IMR-90 (cell line): Measurements from ENCODE around the gene ARHGEF10L. TPM values are rescaled to one million over a fixed set of nuclear protein-coding genes. Genes with fewer than 3 reads are reported as not detected.
A peak's percentile ranks its signal among the peaks of the same experiment; 100 is the strongest.

ENCODE experiments used
- ATAC-seq: fragments of 200-7000 bp; cut with Tn5 transposase; 2 replicates; pipeline ENCODE4 v1.9.1; 2020; ENCODE audit warnings: low read depth, mild to moderate bottlenecking, moderate library complexity
- BruUV-seq: library from RNA; stranded (reverse); fragments of 400-500 nt; replicated peaks from 2 replicates; lab custom pipeline; 2021; lab: Mats Ljungman, UMichigan
- CTCF ChIA-PET: fragments of 300-600 bp; formaldehyde crosslinking; extraction: SDS; loops from one replicate; lab custom pipeline; 2021; ENCODE audit warnings: antibody characterized with exemption; lab: Yijun Ruan, JAX
- POLR2A ChIA-PET: fragments of 300-600 bp; sonication (Branson Sonifier 250); formaldehyde crosslinking; loops from one replicate; lab custom pipeline; 2022; ENCODE audit warnings: antibody characterized with exemption; ENCODE audit not compliant: unreplicated experiment; lab: Charles Lee
- DNase-seq: peaks from one replicate; pipeline ENCODE4 v3.0.0; 2013
- H2AFZ ChIP-seq: replicated peaks from 2 replicates; pipeline ENCODE3; 2013; ENCODE audit warnings: low read length, mild to moderate bottlenecking; ENCODE audit not compliant: poor library complexity
- H2AK5ac ChIP-seq: 2 replicates; pipeline ENCODE4 v1.6.1; 2013; ENCODE audit warnings: low read depth, low read length, inconsistent platforms
- H2AK9ac ChIP-seq: replicated peaks from 2 replicates; pipeline ENCODE3; 2013; ENCODE audit warnings: mild to moderate bottlenecking, low read depth, low read length, moderate library complexity; ENCODE audit not compliant: poor library complexity
- H2BK120ac ChIP-seq: 2 replicates; pipeline ENCODE4 v1.6.1; 2013; ENCODE audit warnings: low read depth, low read length, inconsistent platforms
- H2BK15ac ChIP-seq: 3 replicates; pipeline ENCODE4 v1.6.1; 2013; ENCODE audit warnings: low read depth, low read length, inconsistent platforms
- H2BK20ac ChIP-seq: 2 replicates; pipeline ENCODE4 v1.6.1; 2013; ENCODE audit warnings: low read depth, mild to moderate bottlenecking, inconsistent platforms, low read length, moderate library complexity
- H2BK5ac ChIP-seq: 2 replicates; pipeline ENCODE4 v1.6.1; 2013; ENCODE audit warnings: mild to moderate bottlenecking, low read depth, low read length, inconsistent platforms; ENCODE audit not compliant: poor library complexity, severe bottlenecking
- H3K14ac ChIP-seq: replicated peaks from 2 replicates; pipeline ENCODE4 v1.6.1; 2013; ENCODE audit warnings: low read depth, low read length, inconsistent platforms
- H3K18ac ChIP-seq: 2 replicates; pipeline ENCODE4 v1.6.1; 2013; ENCODE audit warnings: low read depth, low read length, control low read depth
- H3K23ac ChIP-seq: 2 replicates; pipeline ENCODE4 v1.6.1; 2013; ENCODE audit warnings: low read depth, low read length, inconsistent platforms
- H3K27ac ChIP-seq: 2 replicates; pipeline ENCODE4 v1.5.1; 2013; ENCODE audit warnings: mild to moderate bottlenecking, control low read depth, low read length; ENCODE audit not compliant: insufficient read depth
- H3K27me3 ChIP-seq: 2 replicates; pipeline ENCODE4 v1.6.1; 2013; ENCODE audit warnings: low read length; ENCODE audit not compliant: control insufficient read depth, insufficient read depth
- H3K36me3 ChIP-seq: 2 replicates; pipeline ENCODE4 v1.6.1; 2013; ENCODE audit warnings: low read length, mixed read lengths; ENCODE audit not compliant: control insufficient read depth, insufficient read depth
- H3K4ac ChIP-seq: 2 replicates; pipeline ENCODE4 v1.6.1; 2013; ENCODE audit warnings: low read depth, low read length, inconsistent platforms
- H3K4me1 ChIP-seq: 2 replicates; pipeline ENCODE4 v1.6.1; 2013; ENCODE audit warnings: low read length, mixed read lengths; ENCODE audit not compliant: control insufficient read depth, insufficient read depth
- H3K4me2 ChIP-seq: 2 replicates; pipeline ENCODE4 v1.6.1; 2013; ENCODE audit warnings: low read depth, mild to moderate bottlenecking, control low read depth, low read length, moderate library complexity
- H3K4me3 ChIP-seq: 2 replicates; pipeline ENCODE4 v1.5.1; 2013; ENCODE audit warnings: low read depth, mild to moderate bottlenecking, control low read depth, low read length, moderate library complexity; ENCODE audit not compliant: insufficient read depth
- H3K56ac ChIP-seq: 2 replicates; pipeline ENCODE4 v1.6.1; 2013; ENCODE audit warnings: low read length, inconsistent platforms; ENCODE audit not compliant: insufficient read depth; ENCODE audit errors: extremely low read depth
- H3K79me1 ChIP-seq, 2 experiments: 2 replicates each; pipeline ENCODE4 v1.6.1; 2013; ENCODE audit warnings: low read length in 2 of 2, inconsistent platforms in 1 of 2, low read depth in 1 of 2
- H3K9ac ChIP-seq: 2 replicates; pipeline ENCODE4 v1.6.1; 2013; ENCODE audit warnings: low read depth, low read length, control low read depth
- H3K9me1 ChIP-seq: 2 replicates; pipeline ENCODE4 v1.6.1; 2013; ENCODE audit warnings: low read length, inconsistent platforms; ENCODE audit not compliant: insufficient read depth
- H3K9me3 ChIP-seq: 2 replicates; pipeline ENCODE4 v1.6.1; 2013; ENCODE audit warnings: low read length; ENCODE audit not compliant: control insufficient read depth, insufficient read depth
- H4K20me1 ChIP-seq: 2 replicates; pipeline ENCODE4 v1.6.1; 2013; ENCODE audit warnings: low read length, inconsistent platforms; ENCODE audit not compliant: insufficient read depth
- H4K5ac ChIP-seq: 2 replicates; pipeline ENCODE4 v1.6.1; 2013; ENCODE audit warnings: mild to moderate bottlenecking, low read depth, low read length, control low read depth
- H4K8ac ChIP-seq, 2 experiments: 2 replicates each; pipeline ENCODE4 v1.6.1; 2013; ENCODE audit warnings: low read depth in 2 of 2, low read length in 2 of 2, control low read depth in 1 of 2, inconsistent platforms in 1 of 2
- H4K91ac ChIP-seq: 2 replicates; pipeline ENCODE4 v1.6.1; 2013; ENCODE audit warnings: low read depth, low read length, inconsistent platforms; ENCODE audit not compliant: insufficient read depth
- CHD1 ChIP-seq: IDR thresholded peaks from 2 replicates; pipeline ENCODE4 v1.6.1; 2012; ENCODE audit warnings: low read depth, low read length, improper control_type of control experiment
- FOS ChIP-seq: fragments of 150-350 bp; IDR thresholded peaks from 2 replicates; pipeline ENCODE4 v1.6.1; 2016; ENCODE audit warnings: low read depth, low read length
- MXI1 ChIP-seq: IDR thresholded peaks from 2 replicates; pipeline ENCODE4 v1.6.1; 2012; ENCODE audit warnings: low read depth, mild to moderate bottlenecking, low read length, moderate library complexity, borderline replicate concordance
- POLR2A ChIP-seq: IDR thresholded peaks from 2 replicates; pipeline ENCODE4 v1.6.1; 2012; ENCODE audit warnings: mild to moderate bottlenecking, low read depth, low read length
- RAD21 ChIP-seq: IDR thresholded peaks from 2 replicates; pipeline ENCODE4 v1.6.1; 2012; ENCODE audit warnings: low read length, improper control_type of control experiment
- RCOR1 ChIP-seq: IDR thresholded peaks from 2 replicates; pipeline ENCODE4 v1.6.1; 2012; ENCODE audit warnings: mild to moderate bottlenecking, low read length, improper control_type of control experiment; ENCODE audit not compliant: insufficient replicate concordance
- USF2 ChIP-seq: fragments of 150-350 bp; IDR thresholded peaks from 2 replicates; pipeline ENCODE4 v1.6.1; 2017; ENCODE audit warnings: mild to moderate bottlenecking, antibody characterized with exemption, low read length, low read depth
- WGBS, 2 experiments: methylation state at CpG; one replicate each; pipeline versions ENCODE4 v1.1.5 to v1.1.7; 2013; ENCODE audit warnings: missing lambda C conversion rate in 2 of 2; ENCODE audit not compliant: insufficient read length in 1 of 2; ENCODE audit errors: extremely low coverage in 2 of 2; 5-methylcytosine and 5-hydroxymethylcytosine counted together
- dilution Hi-C: fragments of 300-500 bp; cut with HindIII; formaldehyde crosslinking; loops from one replicate; pipeline ENCODE4 v1.14.3; 2018; ENCODE audit warnings: low sequenced_read_pairs; ENCODE audit not compliant: unreplicated experiment
- in situ Hi-C: fragments of 300-500 bp; cut with MboI; formaldehyde crosslinking; loops from 3 replicates; pipeline ENCODE4 v1.14.3; 2019; ENCODE audit warnings: low sequenced_read_pairs, inconsistent platforms, mixed read lengths
- intact Hi-C: fragments of 100-400 bp; cut with micrococcal nuclease; formaldehyde crosslinking; loops from 2 replicates; pipeline ENCODE4 v1.10.0; 2022
- polyA plus RNA-seq, 3 experiments: library from polyadenylated mRNA; depleted of rRNA; stranded (reverse); fragments of >200 nt; gene quantifications; 2 replicates each; pipeline ENCODE4 v1.2.3, GENCODE V29; 2012; ENCODE audit warnings: low replicate concordance in 1 of 3
- total RNA-seq: library from RNA; depleted of rRNA; stranded (reverse); fragments of >200 nt; gene quantifications from 2 replicates; pipeline ENCODE4 v1.2.3, GENCODE V29; 2012
- TF ChIP-seq, protein P1 (sequence below): conservative IDR thresholded peaks from 2 replicates; pipeline ENCODE4 v1.5.1; 2012; ENCODE audit warnings: mild to moderate bottlenecking, low read depth, low read length, improper control_type of control experiment

Gene ARHGEF10L
- total and polyA plus RNA-seq, 2 of the 4 experiments (the other 2 are of a cell fraction): 4.8 to 12.4 TPM

- BruUV-seq: no TSS peak
- peaks cover 15% of the 10 kb centered on the region for H3K9me1 ChIP-seq
- H2AFZ ChIP-seq: no peak overlapping the region
- no peak overlapping the region for H3K27ac ChIP-seq
- H3K4ac ChIP-seq: no peak overlapping the region
- WGBS, 2 experiments: no CpG with 5 or more reads among the region's 11 CpGs
- H4K5ac ChIP-seq: no peak overlapping the region
- ChIA-PET POLR2A (no interaction called here), CTCF (no interaction called here)
- H4K8ac ChIP-seq: no peak overlapping the region
- no peak overlapping the region for H2BK20ac ChIP-seq
- H2AK9ac ChIP-seq: no peak overlapping the region
- H2BK5ac ChIP-seq: no peak overlapping the region
- no peak overlapping the region for H3K18ac ChIP-seq
- no peak overlapping the region for H2AK5ac ChIP-seq
- dilution Hi-C loops: no loop called here
- in situ Hi-C loops: no loop called here
- H4K91ac ChIP-seq: no peak overlapping the region
- peaks cover 21% of the 10 kb centered on the region for H3K36me3 ChIP-seq
- no peak overlapping the region for H3K23ac ChIP-seq
- H2BK120ac ChIP-seq: no peak overlapping the region
- ATAC-seq: no peak
- H3K79me1 ChIP-seq: peaks cover 0 to 5% of the 10 kb centered on the region in 2 experiments; a peak in 1 of 4 replicates
- TF ChIP-seq USF2 (no peak), RAD21 (no peak), FOS (no peak), RCOR1 (no peak), CHD1 (no peak), POLR2A (no peak), MXI1 (no peak)
- TF ChIP-seq, protein P1, sequence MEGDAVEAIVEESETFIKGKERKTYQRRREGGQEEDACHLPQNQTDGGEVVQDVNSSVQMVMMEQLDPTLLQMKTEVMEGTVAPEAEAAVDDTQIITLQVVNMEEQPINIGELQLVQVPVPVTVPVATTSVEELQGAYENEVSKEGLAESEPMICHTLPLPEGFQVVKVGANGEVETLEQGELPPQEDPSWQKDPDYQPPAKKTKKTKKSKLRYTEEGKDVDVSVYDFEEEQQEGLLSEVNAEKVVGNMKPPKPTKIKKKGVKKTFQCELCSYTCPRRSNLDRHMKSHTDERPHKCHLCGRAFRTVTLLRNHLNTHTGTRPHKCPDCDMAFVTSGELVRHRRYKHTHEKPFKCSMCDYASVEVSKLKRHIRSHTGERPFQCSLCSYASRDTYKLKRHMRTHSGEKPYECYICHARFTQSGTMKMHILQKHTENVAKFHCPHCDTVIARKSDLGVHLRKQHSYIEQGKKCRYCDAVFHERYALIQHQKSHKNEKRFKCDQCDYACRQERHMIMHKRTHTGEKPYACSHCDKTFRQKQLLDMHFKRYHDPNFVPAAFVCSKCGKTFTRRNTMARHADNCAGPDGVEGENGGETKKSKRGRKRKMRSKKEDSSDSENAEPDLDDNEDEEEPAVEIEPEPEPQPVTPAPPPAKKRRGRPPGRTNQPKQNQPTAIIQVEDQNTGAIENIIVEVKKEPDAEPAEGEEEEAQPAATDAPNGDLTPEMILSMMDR: 0 out of 2 replicates have a peak, but pooled peaks have one; percentile 10
- no peaks in the 10 kb centered on the region for H4K20me1 ChIP-seq
- H3K9me3 ChIP-seq: no peaks in the 10 kb centered on the region
- intact Hi-C loops: no loop called here
- H3K27me3 ChIP-seq: no peaks in the 10 kb centered on the region
- no peak overlapping the region for H3K4me2 ChIP-seq
- H2BK15ac ChIP-seq: no peak overlapping the region
- H3K9ac ChIP-seq: no peak overlapping the region
- H3K4me1 ChIP-seq: peaks cover 10% of the 10 kb centered on the region
- no peak overlapping the region for H3K56ac ChIP-seq
- H3K4me3 ChIP-seq: no peak overlapping the region
- no peak overlapping the region for H3K14ac ChIP-seq
- DNase-seq: no peak
Measured at GRCh38 chr1:17629460-17629859, 90.0 kb downstream of the ARHGEF10L start.
